IMR-90 (cell line): Measurements from ENCODE around the gene BAIAP2L1.

Experiments used
- CTCF ChIP-seq: conservative IDR thresholded peaks from 2 replicates; pipeline ENCODE4 v1.5.1; 2012; ENCODE audit warnings: mild to moderate bottlenecking, low read depth, low read length, improper control_type of control experiment
- POLR2A ChIP-seq: IDR thresholded peaks from 2 replicates; pipeline ENCODE4 v1.6.1; 2012; ENCODE audit warnings: mild to moderate bottlenecking, low read depth, low read length
- SMC3 ChIP-seq: fragments of 150-350 bp; IDR thresholded peaks from 2 replicates; pipeline ENCODE4 v1.6.1; 2016; ENCODE audit warnings: low read depth, mild to moderate bottlenecking, antibody characterized with exemption, low read length, moderate library complexity

GRCh38 chr7:98303906-98304305, 97.0 kb downstream of the BAIAP2L1 start:
- no peak for TF ChIP-seq CTCF
- TF ChIP-seq POLR2A, result no peak
- TF ChIP-seq SMC3, result no peak
